HepG2 (cell line): ENCODE data around the gene TMEM100. TPM values are rescaled to one million over a fixed set of nuclear protein-coding genes. Genes with fewer than 3 reads are reported as not detected.
A peak's percentile ranks its signal among the peaks of the same experiment; 100 is the strongest.

Experiments used
- ATAC-seq: fragments of 200-7000 bp; cut with Tn5 transposase; 3 replicates; pipeline ENCODE4 v1.9.1; 2020; ENCODE audit warnings: mild to moderate bottlenecking, moderate library complexity
- BruUV-seq: library from RNA; stranded (reverse); fragments of 400-500 nt; replicated peaks from 2 replicates; lab custom pipeline; 2021; lab: Mats Ljungman, UMichigan
- CTCF ChIA-PET: fragments of 300-600 bp; formaldehyde crosslinking; extraction: SDS; loops from one replicate; lab custom pipeline; 2021; ENCODE audit warnings: low total read pairs, inconsistent platforms, low intra/inter-chr PET ratio; lab: Yijun Ruan, JAX
- POLR2A ChIA-PET: fragments of 350-600 bp; sonication (Branson Sonifier 250); formaldehyde crosslinking; loops from one replicate; lab custom pipeline; 2020; ENCODE audit warnings: antibody characterized with exemption, inconsistent platforms; lab: Yijun Ruan, JAX
- DNase-seq: peaks from one replicate; pipeline ENCODE4 v3.0.0-alpha.2; 2015; ENCODE audit warnings: low spot score
- FAIRE-seq: peaks from 3 replicates; lab custom pipeline; 2011; peaks lifted over from hg19 to GRCh38; lab: Jason Lieb, UNC
- H2AFZ ChIP-seq: one replicate; pipeline ENCODE4 v1.6.1; 2011; ENCODE audit warnings: low read length, inconsistent platforms
- H3K27ac ChIP-seq: fragments of 300-600 bp; 3 replicates; pipeline ENCODE4 v1.8.0; 2011; ENCODE audit warnings: mixed run types, mild to moderate bottlenecking, mixed read lengths, low read length, inconsistent platforms; ENCODE audit not compliant: insufficient read depth; ENCODE audit errors: extremely low read length
- H3K27me3 ChIP-seq, 2 experiments: fragments of 200-600 bp in 1 of 2; 2 replicates in 1 of 2; 3 replicates in 1 of 2; pipeline versions ENCODE4 v1.6.0 to v1.8.0; 2011; ENCODE audit warnings: low read length in 2 of 2, mild to moderate bottlenecking in 2 of 2, moderate library complexity in 2 of 2, inconsistent platforms in 1 of 2; ENCODE audit not compliant: insufficient read depth in 2 of 2, control insufficient read depth in 1 of 2
- H3K36me3 ChIP-seq, 2 experiments: fragments of 200-600 bp in 1 of 2; replicated peaks in 1 of 2; 2 replicates in 1 of 2; 3 replicates in 1 of 2; pipeline versions ENCODE4 v1.5.1 to v1.8.0; 2011; ENCODE audit warnings: low read length in 2 of 2, inconsistent platforms in 1 of 2; ENCODE audit not compliant: insufficient read depth in 2 of 2, control insufficient read depth in 1 of 2
- H3K4me1 ChIP-seq: 2 replicates; pipeline ENCODE4 v1.5.1; 2012; ENCODE audit warnings: low read length, inconsistent platforms; ENCODE audit not compliant: insufficient read depth
- H3K4me2 ChIP-seq: 2 replicates; pipeline ENCODE4 v1.6.0; 2011; ENCODE audit warnings: low read depth, low read length, inconsistent platforms
- H3K4me3 ChIP-seq, 3 experiments: fragments of 200-600 bp in 1 of 3; sonication (generic), shearing (Covaris generic) in 1 of 3; replicated peaks in 1 of 3; 2 replicates each; pipeline ENCODE4 v1.5.1; 2011 to 2016; ENCODE audit warnings: low read length in 3 of 3, inconsistent platforms in 2 of 3, low read depth in 2 of 3, mild to moderate bottlenecking in 2 of 3, control low read depth in 1 of 3, mixed read lengths in 1 of 3; ENCODE audit not compliant: insufficient read depth in 1 of 3
- H3K79me2 ChIP-seq: one replicate; pipeline ENCODE4 v1.6.1; 2011; ENCODE audit warnings: low read length, inconsistent platforms; ENCODE audit not compliant: insufficient read depth
- H3K9ac ChIP-seq: 2 replicates; pipeline ENCODE4 v1.6.0; 2011; ENCODE audit warnings: mild to moderate bottlenecking, low read depth, low read length, inconsistent platforms; ENCODE audit not compliant: insufficient read depth
- H3K9me3 ChIP-seq: 2 replicates; pipeline ENCODE4 v1.5.1; 2012; ENCODE audit warnings: mild to moderate bottlenecking, low read length
- H4K20me1 ChIP-seq: 2 replicates; pipeline ENCODE4 v1.6.0; 2011; ENCODE audit warnings: inconsistent platforms, mild to moderate bottlenecking, low read length, moderate library complexity; ENCODE audit not compliant: insufficient read depth
- BCL6 ChIP-seq: IDR thresholded peaks from 2 replicates; pipeline ENCODE4 v1.6.1; 2016; ENCODE audit warnings: missing genetic modification reagents, missing compliant biosample characterization
- CTCF ChIP-seq: sonication (generic); formaldehyde crosslinking; IDR thresholded peaks from 2 replicates; pipeline ENCODE4 v1.5.0; 2020; ENCODE audit warnings: mild to moderate bottlenecking, missing genetic modification reagents, moderate library complexity
- DNMT1 ChIP-seq: sonication (generic); formaldehyde crosslinking; IDR thresholded peaks from 2 replicates; pipeline ENCODE4 v1.5.1; 2020; ENCODE audit warnings: mild to moderate bottlenecking, missing genetic modification reagents
- ETV5 ChIP-seq: IDR thresholded peaks from 2 replicates; pipeline ENCODE4 v1.6.1; 2018; ENCODE audit warnings: missing biosample characterization, missing genetic modification reagents, inconsistent platforms, borderline replicate concordance
- KMT2A ChIP-seq: sonication (generic); formaldehyde crosslinking; IDR thresholded peaks from 2 replicates; pipeline ENCODE4 v1.4.0; 2020; ENCODE audit warnings: missing genetic modification reagents
- MAFF ChIP-seq: IDR thresholded peaks from 2 replicates; pipeline ENCODE4 v1.6.1; 2011; ENCODE audit warnings: low read depth, low read length, improper control_type of control experiment
- NFRKB ChIP-seq: fragments of 450-650 bp; IDR thresholded peaks from 2 replicates; pipeline ENCODE4 v1.6.1; 2017
- PBX2 ChIP-seq: IDR thresholded peaks from 2 replicates; pipeline ENCODE4 v1.6.1; 2016; ENCODE audit warnings: control low read depth
- RAD21 ChIP-seq: fragments of 450-650 bp; formaldehyde crosslinking; IDR thresholded peaks from 2 replicates; pipeline ENCODE4 v1.5.0; 2020; ENCODE audit warnings: mild to moderate bottlenecking
- SMC3 ChIP-seq: IDR thresholded peaks from 2 replicates; pipeline ENCODE4 v1.6.1; 2011; ENCODE audit warnings: low read length, improper control_type of control experiment
- STAG1 ChIP-seq: sonication (generic); formaldehyde crosslinking; IDR thresholded peaks from 2 replicates; pipeline ENCODE4 v1.4.0; 2020; ENCODE audit warnings: missing genetic modification reagents
- U2AF2 ChIP-seq: fragments of 200-400 bp; formaldehyde crosslinking; IDR thresholded peaks from 2 replicates; pipeline ENCODE4 v1.6.1; 2017; ENCODE audit warnings: low read depth, mild to moderate bottlenecking, low read length
- XRCC5 ChIP-seq: fragments of 200-400 bp; formaldehyde crosslinking; optimal IDR thresholded peaks from 2 replicates; pipeline ENCODE3; 2017; ENCODE audit warnings: mild to moderate bottlenecking, low read length
- ZNF556 ChIP-seq: sonication (generic); formaldehyde crosslinking; IDR thresholded peaks from 2 replicates; pipeline ENCODE4 v1.4.0; 2020; ENCODE audit warnings: mild to moderate bottlenecking, missing genetic modification reagents, borderline replicate concordance
- ZZZ3 ChIP-seq: sonication (generic); formaldehyde crosslinking; IDR thresholded peaks from 2 replicates; pipeline ENCODE4 v1.4.0; 2020; ENCODE audit warnings: missing genetic modification reagents, mild to moderate bottlenecking, borderline replicate concordance
- WGBS: methylation state at CpG from one replicate; pipeline ENCODE4 v1.1.6; 2017; ENCODE audit warnings: low lambda C conversion rate; 5-methylcytosine and 5-hydroxymethylcytosine counted together
- in situ Hi-C: cut with HindIII; loops from 2 replicates; pipeline ENCODE4 v1.10.0; 2017; ENCODE audit warnings: low pct_unique_long_range_greater_than_20kb; ENCODE audit not compliant: extremely low pct_ligation_motif_present
- intact Hi-C: fragments of 100-400 bp; cut with micrococcal nuclease; formaldehyde crosslinking; loops from one replicate; pipeline ENCODE4 v1.10.0; 2022; ENCODE audit not compliant: unreplicated experiment
- polyA plus RNA-seq, 8 experiments: library from polyadenylated mRNA; depleted of rRNA in 3 of 8; stranded (reverse) in 7 of 8; unstranded in 1 of 8; fragments of >200 nt; fragmentation: Illumina TruSeq in 4 of 8; extraction: Trizol in 4 of 8; gene quantifications; 2 replicates each; pipeline versions ENCODE4 v1.2.1 to v1.2.3, GENCODE V29; 2011 to 2016; ENCODE audit warnings: low read depth in 4 of 8, missing spikeins in 1 of 8, mixed read lengths in 1 of 8; ENCODE audit not compliant: insufficient read depth in 1 of 8
- total RNA-seq, 5 experiments: library from RNA; depleted of rRNA; stranded (reverse); fragments of >200 nt; fragmentation: Illumina TruSeq; extraction: Trizol; gene quantifications; 2 replicates each; pipeline ENCODE4 v1.2.3, GENCODE V29; 2016; ENCODE audit warnings: low read depth in 1 of 5

Gene TMEM100
- total and polyA plus RNA-seq, 2 of the 13 experiments (the other 11 are each of a cell fraction or from before 2014, with no cell fraction given), result not detected

GRCh38 chr17:55720919-55721836, 1.5 kb downstream of the TMEM100 start (continued):
- TF ChIP-seq CTCF (CRISPR knock-in tag), result no peak
- no peak for TF ChIP-seq MAFF
- no peak for TF ChIP-seq NFRKB

- Histone ChIP-seq H3K4me1 (no peaks in the 10 kb centered on the region), H3K27ac (no peak overlapping the region), H3K36me3 (no peaks in the 10 kb centered on the region), H3K4me2 (no peak overlapping the region), H3K9me3 (no peaks in the 10 kb centered on the region), H3K9ac (no peak overlapping the region), H2AFZ (no peak overlapping the region), H4K20me1 (no peaks in the 10 kb centered on the region), H3K79me2 (no peaks in the 10 kb centered on the region), H3K4me3 (no peak overlapping the region), H3K27me3 (peaks cover 0 to 41% of the 10 kb centered on the region in 2 experiments; a peak in 3 of 5 replicates)
- ChIA-PET POLR2A (no interaction called here), CTCF (interaction anchor here (1.2 to 2.4 kb wide), 4 partner anchors 18 to 191 kb away, joined by 3 to 28 read pairs (median 7); no protein-coding TSS in a partner anchor)
- in situ Hi-C loops (loop anchor here (5.0 kb wide), 1 partner anchor 191 kb away; no protein-coding TSS in a partner anchor), intact Hi-C loops (loop anchor here (1.0 kb wide), 2 partner anchors 169 to 192 kb away; no protein-coding TSS in a partner anchor)
- FAIRE-seq, result peak; percentile 28
- ATAC-seq, result peak; percentile 86
- BruUV-seq, result no TSS peak
- DNase-seq, result peak; percentile 78
- WGBS, result 36% methylated on average over 11 of the region's 11 CpGs
- peak; percentile 55; the same call in 1 of the 2 replicates for TF ChIP-seq ETV5 (CRISPR knock-in tag)
- TF ChIP-seq KMT2A (CRISPR knock-in tag), result no peak
- peak; percentile 74 for TF ChIP-seq CTCF (CRISPR knock-in tag)
- no peak for TF ChIP-seq ZZZ3 (CRISPR knock-in tag)
- TF ChIP-seq PBX2, result no peak
- peak; percentile 27; the same call in 1 of the 2 replicates for TF ChIP-seq BCL6 (CRISPR knock-in tag)
- TF ChIP-seq RAD21 (CRISPR knock-in tag), result 0 out of 2 replicates have a peak, but pooled peaks have one; percentile 24
- peak; percentile 54 for TF ChIP-seq STAG1 (CRISPR knock-in tag)
- TF ChIP-seq DNMT1 (CRISPR knock-in tag), result no peak
- TF ChIP-seq U2AF2, result no peak
- TF ChIP-seq ZNF556 (CRISPR knock-in tag), result no peak
- peak; percentile 44 for TF ChIP-seq XRCC5
- peak; percentile 72; the same call in 1 of the 2 replicates for TF ChIP-seq SMC3
These were observed 4.5 kb downstream of the TMEM100 start for GRCh38 chr17:55717898-55718735.
